ENCODE results near the gene KIF17.
"Not testable (repeated sequence)": the region's sequence is repeated elsewhere in the genome, so short reads cannot be mapped to it uniquely, and the experiment has no call there.

KIF17 gene

GRCh38 chr1:20691872-20692271, 25.9 kb downstream of the KIF17 start:
- no peak for DNase-seq (ENCODE audit: low read depth in 2 of 2)

- DNase-seq (ENCODE audit: low read depth in 2 of 2): no peak
Observed at GRCh38 chr1:20689645-20690056, 28.2 kb downstream of the KIF17 start.

GRCh38 chr1:20686883-20687725, 30.7 kb downstream of the KIF17 start:
- no peak for DNase-seq (ENCODE audit: low read depth in 2 of 2)

- no peak for DNase-seq (ENCODE audit: low read depth in 2 of 2)
Observed at GRCh38 chr1:20685741-20686140, 32.1 kb downstream of the KIF17 start.

GRCh38 chr1:20685099-20685662, 32.6 kb downstream of the KIF17 start:
- DNase-seq (ENCODE audit: low read depth in 2 of 2): no peak

- no peak for DNase-seq (ENCODE audit: low read depth in 2 of 2)
Observed at GRCh38 chr1:20684651-20685050, 33.2 kb downstream of the KIF17 start.

GRCh38 chr1:20684050-20684620, 33.7 kb downstream of the KIF17 start:
- DNase-seq (ENCODE audit: low read depth in 2 of 2): no peak

GRCh38 chr1:20683614-20684013, 34.2 kb downstream of the KIF17 start:
- no peak for DNase-seq (ENCODE audit: low read depth in 2 of 2)

- DNase-seq (ENCODE audit: low read depth in 2 of 2): no peak
Observed at GRCh38 chr1:20682571-20683236, 35.1 kb downstream of the KIF17 start.

GRCh38 chr1:20681999-20682398, 35.8 kb downstream of the KIF17 start:
- no peak for DNase-seq (ENCODE audit: low read depth in 2 of 2)

- no peak for DNase-seq (ENCODE audit: low read depth in 2 of 2)
Observed at GRCh38 chr1:20680269-20680668, 37.5 kb downstream of the KIF17 start.

- no peak for DNase-seq (ENCODE audit: low read depth in 2 of 2)
Observed at GRCh38 chr1:20678599-20678998, 39.2 kb downstream of the KIF17 start.

- DNase-seq (ENCODE audit: low read depth in 2 of 2): not testable (repeated sequence)
Observed at GRCh38 chr1:20673626-20674025, 44.2 kb downstream of the KIF17 start.

- no peak for DNase-seq (ENCODE audit: low read depth in 2 of 2)
Observed at GRCh38 chr1:20672265-20672632, 45.6 kb downstream of the KIF17 start.

- no peak for DNase-seq (ENCODE audit: low read depth in 2 of 2)
Observed at GRCh38 chr1:20670936-20671335, 46.9 kb downstream of the KIF17 start.

- DNase-seq (ENCODE audit: low read depth in 2 of 2): no peak
Observed at GRCh38 chr1:20668581-20668980, 49.2 kb downstream of the KIF17 start.

- DNase-seq (ENCODE audit: low read depth in 2 of 2): no peak
Observed at GRCh38 chr1:20666804-20667203, 51.0 kb downstream of the KIF17 start.

GRCh38 chr1:20666146-20666545, 51.7 kb downstream of the KIF17 start:
- no peak for DNase-seq (ENCODE audit: low read depth in 2 of 2)

- DNase-seq (ENCODE audit: low read depth in 2 of 2): no peak
Observed at GRCh38 chr1:20665726-20666125, 52.1 kb downstream of the KIF17 start.

GRCh38 chr1:20663969-20664715, 53.7 kb downstream of the KIF17 start:
- no peak for DNase-seq (ENCODE audit: low read depth in 2 of 2)

GRCh38 chr1:20663365-20663764, 54.4 kb downstream of the KIF17 start:
- no peak for DNase-seq (ENCODE audit: low read depth in 2 of 2)

- DNase-seq (ENCODE audit: low read depth in 2 of 2): no peak
Observed at GRCh38 chr1:20662110-20662475, 55.7 kb downstream of the KIF17 start.
